HG02884 (cell line): ENCODE data around the gene SALL3.
"Not testable (repeated sequence)": the region's sequence is repeated elsewhere in the genome, so short reads cannot be mapped to it uniquely, and the experiment has no call there.

Experiments
- ATAC-seq: cut with Tn5 transposase; IDR thresholded peaks from one replicate; pipeline ENCODE4 v1.9.1; 2021; ENCODE audit warnings: mild to moderate bottlenecking, moderate library complexity; ENCODE audit not compliant: unreplicated experiment

The SALL3 gene

GRCh38 chr18:78979730-78980278 is at the start of gene SALL3:
Gene SALL3, plus strand, starts transcription at chr18:78979818. Its CDS starts 457 bp downstream, at chr18:78980275.
- no peak for ATAC-seq

GRCh38 chr18:78932281-78932680 is 47.3 kb upstream of the SALL3 start:
- ATAC-seq: no peak

GRCh38 chr18:78934003-78934402 is 45.6 kb upstream of the SALL3 start:
- ATAC-seq: no peak

- no peak for ATAC-seq
Observed at GRCh38 chr18:78934551-78935225, 44.9 kb upstream of the SALL3 start.

- ATAC-seq: no peak
Observed at GRCh38 chr18:78935406-78935805, 44.2 kb upstream of the SALL3 start.

- ATAC-seq: no peak
Observed at GRCh38 chr18:78936251-78937005, 43.2 kb upstream of the SALL3 start.

- no peak for ATAC-seq
Observed at GRCh38 chr18:78937166-78937565, 42.5 kb upstream of the SALL3 start.

GRCh38 chr18:78939105-78939504 is 40.5 kb upstream of the SALL3 start:
- ATAC-seq: no peak

GRCh38 chr18:78939734-78940494 is 39.7 kb upstream of the SALL3 start:
- no peak for ATAC-seq

- ATAC-seq: not testable (repeated sequence)
Observed at GRCh38 chr18:78942236-78942635, 37.4 kb upstream of the SALL3 start.

GRCh38 chr18:78945628-78946027 is 34.0 kb upstream of the SALL3 start:
- no peak for ATAC-seq

GRCh38 chr18:78947291-78947690 is 32.3 kb upstream of the SALL3 start:
- no peak for ATAC-seq

- ATAC-seq: no peak
Observed at GRCh38 chr18:78948221-78948620, 31.4 kb upstream of the SALL3 start.

GRCh38 chr18:78948707-78949106 is 30.9 kb upstream of the SALL3 start:
- no peak for ATAC-seq

GRCh38 chr18:78949216-78949615 is 30.4 kb upstream of the SALL3 start:
- no peak for ATAC-seq

GRCh38 chr18:78950386-78950785 is 29.2 kb upstream of the SALL3 start:
- ATAC-seq: no peak

- ATAC-seq: no peak
Observed at GRCh38 chr18:78953566-78953965, 26.1 kb upstream of the SALL3 start.

GRCh38 chr18:78955051-78955450 is 24.6 kb upstream of the SALL3 start:
- no peak for ATAC-seq

GRCh38 chr18:78957140-78957539 is 22.5 kb upstream of the SALL3 start:
- ATAC-seq: no peak

- no peak for ATAC-seq
Observed at GRCh38 chr18:78960709-78961108, 18.9 kb upstream of the SALL3 start.

GRCh38 chr18:78962098-78962497 is 17.5 kb upstream of the SALL3 start:
- ATAC-seq: no peak
